Measurements from ENCODE around the gene NISCH. TPM values are rescaled to one million over a fixed set of nuclear protein-coding genes. Genes with fewer than 3 reads are reported as not detected.
"Not testable (repeated sequence)": the region's sequence is repeated elsewhere in the genome, so short reads cannot be mapped to it uniquely, and the experiment has no call there.

Gene NISCH
- polyA plus RNA-seq, 3 donors: 80.0 to 97.7 (median 88.3) TPM

GRCh38 chr3:52523386-52524257 lies 68.2 kb downstream of the NISCH start:
- no peak for DNase-seq (ENCODE audit: low read depth in 3 of 3, low spot score in 2 of 3)

GRCh38 chr3:52524258-52524751 lies 68.9 kb downstream of the NISCH start:
- DNase-seq (ENCODE audit: low read depth in 3 of 3, low spot score in 2 of 3): no peak

GRCh38 chr3:52524752-52525679 lies 69.6 kb downstream of the NISCH start:
- no peak for DNase-seq (ENCODE audit: low read depth in 3 of 3, low spot score in 2 of 3)

- no peak for DNase-seq (ENCODE audit: low read depth in 3 of 3, low spot score in 2 of 3)
These were observed 70.5 kb downstream of the NISCH start for GRCh38 chr3:52525680-52526561.

- not testable (repeated sequence) for DNase-seq (ENCODE audit: low read depth in 3 of 3, low spot score in 2 of 3)
These were observed 71.3 kb downstream of the NISCH start for GRCh38 chr3:52526671-52527038.

GRCh38 chr3:52527039-52527731 lies 71.8 kb downstream of the NISCH start:
- no peak for DNase-seq (ENCODE audit: low read depth in 3 of 3, low spot score in 2 of 3)

- DNase-seq (ENCODE audit: low read depth in 3 of 3, low spot score in 2 of 3): no peak
These were observed 72.6 kb downstream of the NISCH start for GRCh38 chr3:52527732-52528585.

GRCh38 chr3:52528586-52529375 lies 73.4 kb downstream of the NISCH start:
- DNase-seq (ENCODE audit: low read depth in 3 of 3, low spot score in 2 of 3): no peak

- no peak for DNase-seq (ENCODE audit: low read depth in 3 of 3, low spot score in 2 of 3)
These were observed 74.3 kb downstream of the NISCH start for GRCh38 chr3:52529376-52530333.

- no peak for DNase-seq (ENCODE audit: low read depth in 3 of 3, low spot score in 2 of 3)
These were observed 75.8 kb downstream of the NISCH start for GRCh38 chr3:52530918-52531826.

- DNase-seq (ENCODE audit: low read depth in 3 of 3, low spot score in 2 of 3): no peak
These were observed 76.6 kb downstream of the NISCH start for GRCh38 chr3:52531860-52532516.

- no peak for DNase-seq (ENCODE audit: low read depth in 3 of 3, low spot score in 2 of 3)
These were observed 77.1 kb downstream of the NISCH start for GRCh38 chr3:52532517-52532837.

GRCh38 chr3:52532838-52533622 lies 77.6 kb downstream of the NISCH start:
- DNase-seq (ENCODE audit: low read depth in 3 of 3, low spot score in 2 of 3): no peak

- DNase-seq (ENCODE audit: low read depth in 3 of 3, low spot score in 2 of 3): no peak
These were observed 78.3 kb downstream of the NISCH start, which contains the start of gene NT5DC2 for GRCh38 chr3:52533623-52534280. NT5DC2 (minus strand) TSS chr3:52533857; CDS start chr3:52533737, 120 bp downstream.

Measured in right renal cortex interstitium (tissue), 3 donors.